GM19397 (cell line): ENCODE measurements around the gene CCN2.
"Not testable (repeated sequence)": the region's sequence is repeated elsewhere in the genome, so short reads cannot be mapped to it uniquely, and the experiment has no call there.

Source experiments
- ATAC-seq: cut with Tn5 transposase; IDR thresholded peaks from one replicate; pipeline ENCODE4 v1.9.1; 2021; ENCODE audit warnings: mild to moderate bottlenecking, moderate library complexity; ENCODE audit not compliant: unreplicated experiment

The CCN2 gene

DNA sequence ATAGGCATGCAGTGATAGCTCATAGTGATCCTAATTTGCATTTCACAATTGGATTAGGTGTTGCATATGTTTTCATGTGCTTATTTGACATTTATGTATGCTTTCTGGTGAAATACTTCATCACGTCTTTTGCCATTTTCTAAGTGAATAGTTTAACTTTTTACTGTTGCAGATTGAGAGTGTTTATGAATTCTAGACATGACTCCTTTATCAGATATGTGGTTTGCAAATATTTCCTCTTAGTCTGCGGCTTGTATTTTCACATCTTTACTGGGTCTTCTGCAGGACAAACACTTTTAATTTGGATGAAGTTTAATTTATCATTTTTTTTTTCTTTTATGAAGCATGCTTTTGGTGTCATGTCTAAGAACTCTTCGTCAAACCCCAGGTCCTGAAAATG is 39.2 kb downstream of the CCN2 start:
- no peak for ATAC-seq

DNA sequence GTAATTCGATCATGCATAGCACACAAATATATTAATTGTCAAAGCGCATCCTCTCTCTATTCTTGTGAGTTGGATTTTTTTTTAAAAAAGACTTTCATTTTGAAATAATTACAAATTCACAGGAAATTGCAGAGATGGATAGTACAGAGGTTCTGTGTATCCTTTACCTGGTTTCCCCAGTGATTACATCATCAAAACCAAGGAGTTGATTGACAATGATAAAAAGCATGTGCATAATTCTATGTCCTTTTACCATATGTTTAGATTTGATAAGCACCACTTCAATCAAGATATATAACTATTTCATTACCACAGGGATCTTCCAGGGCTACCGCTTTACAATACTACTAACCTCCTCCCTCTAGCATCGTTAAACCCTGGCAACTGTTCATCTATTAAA is 40.2 kb downstream of the CCN2 start:
- no peak for ATAC-seq

- ATAC-seq, result no peak
These were observed 41.0 kb downstream of the CCN2 start for GRCh38 chr6:131910219-131910589.

- peak; percentile 96 for ATAC-seq
These were observed 41.6 kb downstream of the CCN2 start for GRCh38 chr6:131909408-131910218.

DNA sequence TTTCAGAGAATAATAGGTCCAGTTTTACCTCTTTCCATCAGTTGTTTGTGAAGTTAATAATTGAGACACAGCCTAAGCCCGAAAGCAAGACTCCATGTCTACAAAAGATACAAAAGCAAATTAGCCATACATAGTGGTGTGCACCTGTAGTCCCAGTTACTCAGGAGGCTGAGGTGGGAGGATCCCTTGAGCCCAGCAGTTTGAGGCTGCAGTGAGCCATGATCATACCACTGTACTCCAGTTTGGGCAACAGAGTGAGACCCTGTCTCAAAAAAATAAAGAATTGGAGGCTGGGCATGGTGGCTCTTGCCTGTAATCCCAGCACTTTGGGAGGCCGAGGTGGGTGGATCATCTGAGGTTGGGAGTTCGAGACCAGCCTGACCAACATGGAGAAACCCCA is 42.4 kb downstream of the CCN2 start:
- ATAC-seq, result not testable (repeated sequence)

DNA sequence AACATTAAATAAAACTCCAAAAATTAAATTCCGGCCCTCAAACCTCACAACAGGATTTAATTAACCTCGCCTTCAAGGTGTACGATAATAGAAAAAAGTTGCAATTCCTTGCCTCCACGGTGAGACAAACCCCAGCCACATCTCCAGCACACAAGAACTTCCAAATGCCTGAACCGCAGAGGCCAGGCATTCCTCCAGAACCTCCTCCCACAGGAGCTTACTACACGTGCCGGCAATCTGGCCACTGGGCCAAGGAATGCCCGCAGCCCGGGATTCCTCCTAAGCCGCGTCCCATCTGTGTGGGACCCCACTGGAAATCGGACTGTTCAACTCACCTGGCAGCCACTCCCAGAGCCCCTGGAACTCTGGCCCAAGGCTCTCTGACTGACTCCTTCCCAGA is 47.4 kb downstream of the CCN2 start:
- not testable (repeated sequence) for ATAC-seq

GRCh38 chr6:131901326-131901873 is 49.8 kb downstream of the CCN2 start:
- ATAC-seq, result not testable (repeated sequence)

- no peak for ATAC-seq
These were observed 50.9 kb downstream of the CCN2 start for GRCh38 chr6:131900231-131900630.

GRCh38 chr6:131898718-131899117 is 52.5 kb downstream of the CCN2 start:
- no peak for ATAC-seq
